Fibroblast of the aortic adventitia (primary cell): Measurements from ENCODE around the gene BHLHE41. TPM values are rescaled to one million over a fixed set of nuclear protein-coding genes. Genes with fewer than 3 reads are reported as not detected.

ENCODE experiments used
- DNase-seq: peaks from one replicate; pipeline ENCODE4 v3.0.0-alpha.2; 2010; ENCODE audit warnings: low read depth
- H3K4me3 ChIP-seq: 2 replicates; pipeline ENCODE4 v1.5.1; 2011; ENCODE audit warnings: low read depth, mild to moderate bottlenecking, control low read depth, low read length, moderate library complexity
- total RNA-seq: library from RNA; depleted of rRNA; stranded (reverse); fragments of >200 nt; gene quantifications from 2 replicates; pipeline ENCODE4 v1.2.3, GENCODE V29; 2012; ENCODE audit warnings: low replicate concordance
- TF ChIP-seq, protein P1 (sequence below): IDR thresholded peaks from 2 replicates; pipeline ENCODE4 v1.5.1; 2011; ENCODE audit warnings: mild to moderate bottlenecking, low read length, control low read depth, inconsistent platforms; ENCODE audit not compliant: insufficient read depth

Gene BHLHE41
- total RNA-seq, 1 donor = 9.2 TPM

DNA sequence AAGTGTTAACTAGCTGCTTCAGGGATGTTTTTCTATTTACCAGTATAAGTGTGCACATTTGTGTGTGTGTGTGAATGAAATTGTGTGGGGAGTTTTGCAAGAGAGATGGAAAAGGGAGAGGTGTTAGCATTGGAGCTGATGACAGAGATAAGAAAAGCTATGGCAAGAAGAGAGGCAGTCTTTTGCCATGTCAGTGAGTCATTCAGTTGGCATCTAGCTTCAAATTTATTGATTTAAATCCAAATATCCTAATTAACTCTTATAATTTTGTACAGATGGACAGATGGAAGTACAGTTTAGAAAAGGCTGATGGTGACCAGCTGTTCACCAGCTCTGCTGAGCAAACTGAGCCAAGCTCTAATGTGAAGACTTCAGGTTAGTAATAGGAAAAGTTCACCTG is 3.3 kb upstream of the BHLHE41 start:
- H3K4me3 ChIP-seq = no peak overlapping the region
- peak; percentile 55 for DNase-seq
- TF ChIP-seq, protein P1, sequence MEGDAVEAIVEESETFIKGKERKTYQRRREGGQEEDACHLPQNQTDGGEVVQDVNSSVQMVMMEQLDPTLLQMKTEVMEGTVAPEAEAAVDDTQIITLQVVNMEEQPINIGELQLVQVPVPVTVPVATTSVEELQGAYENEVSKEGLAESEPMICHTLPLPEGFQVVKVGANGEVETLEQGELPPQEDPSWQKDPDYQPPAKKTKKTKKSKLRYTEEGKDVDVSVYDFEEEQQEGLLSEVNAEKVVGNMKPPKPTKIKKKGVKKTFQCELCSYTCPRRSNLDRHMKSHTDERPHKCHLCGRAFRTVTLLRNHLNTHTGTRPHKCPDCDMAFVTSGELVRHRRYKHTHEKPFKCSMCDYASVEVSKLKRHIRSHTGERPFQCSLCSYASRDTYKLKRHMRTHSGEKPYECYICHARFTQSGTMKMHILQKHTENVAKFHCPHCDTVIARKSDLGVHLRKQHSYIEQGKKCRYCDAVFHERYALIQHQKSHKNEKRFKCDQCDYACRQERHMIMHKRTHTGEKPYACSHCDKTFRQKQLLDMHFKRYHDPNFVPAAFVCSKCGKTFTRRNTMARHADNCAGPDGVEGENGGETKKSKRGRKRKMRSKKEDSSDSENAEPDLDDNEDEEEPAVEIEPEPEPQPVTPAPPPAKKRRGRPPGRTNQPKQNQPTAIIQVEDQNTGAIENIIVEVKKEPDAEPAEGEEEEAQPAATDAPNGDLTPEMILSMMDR = no peak

DNA sequence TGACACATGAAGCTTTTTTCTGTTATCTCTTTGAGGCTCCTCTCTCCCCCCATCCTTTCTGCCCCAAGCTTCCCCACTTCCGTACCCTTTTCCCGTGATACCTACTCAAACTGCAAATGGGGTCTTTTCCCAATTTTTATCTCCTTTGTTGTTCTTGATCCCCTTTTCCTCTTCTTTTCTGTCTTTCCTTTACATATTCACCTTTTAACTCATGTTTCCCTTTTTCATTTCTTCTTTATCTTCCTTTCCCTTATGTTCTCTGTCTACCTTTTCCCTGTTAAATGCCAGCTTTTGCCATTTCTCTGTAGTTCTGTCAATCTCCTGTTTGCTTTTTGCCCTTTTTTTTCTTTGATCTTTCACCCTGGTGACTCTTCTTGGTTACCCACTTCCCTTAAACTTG is 2.6 kb upstream of the BHLHE41 start:
- no peak for DNase-seq
- TF ChIP-seq, protein P1 = no peak
- no peak overlapping the region for H3K4me3 ChIP-seq

DNA sequence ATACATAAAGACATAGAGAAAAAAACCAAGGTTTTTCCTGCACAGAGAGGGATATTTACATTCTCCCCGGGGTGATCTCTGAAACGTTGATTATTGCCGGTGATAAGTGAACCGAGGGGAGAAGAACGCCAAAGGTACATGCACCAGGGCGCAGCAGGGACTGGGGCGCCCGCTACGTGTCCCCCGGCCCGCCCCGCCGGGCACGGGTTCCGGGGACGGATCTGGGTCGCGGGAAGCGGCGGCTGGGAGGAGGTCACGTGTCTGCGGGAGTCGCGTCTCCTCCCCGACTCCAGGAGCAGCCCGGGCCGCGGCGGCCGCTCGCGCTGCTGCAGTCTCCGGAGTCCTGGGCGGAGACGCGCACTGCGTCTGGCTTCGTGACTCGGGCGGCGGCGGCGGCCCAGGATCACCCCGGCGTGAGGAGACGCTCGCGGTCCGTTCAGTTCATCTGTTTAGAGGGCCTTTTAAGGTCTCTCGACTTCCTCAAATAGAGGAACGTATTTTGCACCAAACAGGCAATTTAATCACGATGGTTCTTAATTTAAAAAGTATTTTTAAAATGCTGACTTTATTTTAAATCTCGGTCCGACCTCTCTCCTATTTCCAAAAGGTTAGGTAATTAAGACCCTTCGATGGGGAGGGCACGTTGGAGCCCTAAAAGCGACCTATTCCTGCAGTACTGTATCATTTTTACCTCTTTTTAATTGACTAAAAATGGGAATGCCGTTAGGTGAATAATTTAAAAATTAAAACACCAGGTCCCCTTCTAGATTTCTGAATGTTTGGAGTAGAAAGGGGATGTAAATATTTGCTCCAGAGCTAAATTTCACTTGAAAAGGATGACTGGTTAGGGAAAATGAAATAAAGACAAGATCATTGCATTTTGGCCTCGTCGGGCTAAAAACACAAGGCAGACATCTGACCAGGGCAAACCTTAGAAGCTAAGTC is 1.8 kb upstream of the BHLHE41 start:
- peak; percentile 73 for DNase-seq
- peak overlapping the region; percentile 78 for H3K4me3 ChIP-seq
- TF ChIP-seq, protein P1 = no peak

DNA sequence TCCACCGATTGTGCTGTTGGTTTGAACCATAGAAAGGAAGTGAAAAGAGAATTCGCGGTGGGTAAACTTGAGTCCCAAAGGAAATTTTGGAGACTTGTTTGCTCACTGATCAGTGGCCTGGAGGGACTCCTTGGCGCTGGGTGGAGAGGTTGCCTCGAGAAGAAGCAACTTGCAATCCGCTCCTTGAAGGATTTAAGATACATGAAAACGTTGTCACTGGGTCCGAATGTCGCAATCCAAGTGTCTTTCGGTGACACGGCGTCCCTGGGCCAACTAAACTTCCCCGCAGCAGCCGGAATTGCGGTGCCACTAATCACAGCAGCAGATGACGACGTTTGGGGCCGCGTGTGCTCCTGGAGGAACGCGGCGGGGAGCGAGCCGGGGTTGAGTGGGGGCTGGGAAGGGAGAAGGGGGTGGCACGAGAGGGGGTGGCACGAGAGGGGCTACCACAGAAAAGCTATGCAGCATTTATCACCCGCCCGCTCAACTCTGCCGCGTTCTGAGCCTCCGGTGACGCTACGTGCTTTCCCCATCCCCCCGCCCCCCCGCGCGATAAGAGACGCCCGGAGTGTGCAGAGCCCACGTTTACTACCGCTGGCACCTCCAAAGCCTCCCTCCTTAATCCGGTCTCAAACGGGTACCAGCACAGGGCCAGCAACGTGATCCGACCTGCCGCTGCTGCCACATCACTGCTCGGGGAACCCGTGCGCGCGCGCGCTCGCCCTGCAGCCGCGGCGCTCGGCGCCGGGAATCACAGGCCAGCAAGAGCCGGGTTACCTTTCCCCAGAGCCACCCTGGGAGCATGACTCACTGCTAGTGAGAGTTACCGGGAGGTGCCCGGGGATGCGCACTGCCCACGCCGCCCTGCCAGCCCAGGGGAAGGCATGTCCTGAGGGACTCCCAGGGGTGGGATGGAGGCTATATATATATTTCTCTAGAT is 833 bp upstream of the BHLHE41 start:
- TF ChIP-seq, protein P1 = no peak
- DNase-seq = peak; percentile 63
- H3K4me3 ChIP-seq = peak overlapping the region; percentile 78

DNA sequence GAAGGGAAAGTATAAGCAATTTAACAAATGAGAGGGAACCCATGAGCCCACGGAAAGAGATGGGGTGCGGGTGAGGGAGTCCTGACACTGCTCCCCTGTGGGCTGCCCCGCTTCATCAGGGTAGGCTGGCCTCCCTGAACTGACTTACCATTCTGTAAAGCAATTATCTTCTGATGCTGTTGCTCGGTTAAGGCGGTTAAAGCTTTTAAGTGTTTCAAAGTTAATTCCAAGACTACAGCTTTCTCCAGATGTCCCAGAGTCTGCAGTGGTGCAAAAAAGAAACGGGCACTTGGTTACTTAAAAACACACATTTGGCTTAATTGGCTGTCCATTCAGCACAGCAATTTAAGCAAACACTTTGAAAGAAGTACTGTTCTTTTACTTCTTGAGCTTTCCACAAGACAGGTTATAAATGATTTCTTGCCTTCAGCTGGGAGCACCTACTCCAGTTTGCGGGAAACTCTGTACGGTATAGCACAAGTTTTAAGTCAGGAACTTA is 1.3 kb downstream of the BHLHE41 start:
- peak; percentile 50 for DNase-seq

More for the DNA sequence above, 1.3 kb downstream of the BHLHE41 start:
- peak overlapping the region; percentile 78 for H3K4me3 ChIP-seq
- TF ChIP-seq, protein P1 = no peak
